Endothelial cell of umbilical vein (primary cell): Measurements from ENCODE around the gene CHRM1. TPM values are rescaled to one million over a fixed set of nuclear protein-coding genes. Genes with fewer than 3 reads are reported as not detected.
A peak's percentile ranks its signal among the peaks of the same experiment; 100 is the strongest.

Experiments
- BruUV-seq: library from RNA; stranded (reverse); fragments of 400-500 nt; replicated peaks from 2 replicates; lab custom pipeline; 2021; lab: Mats Ljungman, UMichigan
- CTCF ChIA-PET: fragments of 300-600, 350-600 bp; sonication (Branson Sonifier 250); formaldehyde crosslinking; loops from one replicate; lab custom pipeline; 2021; ENCODE audit warnings: antibody characterized with exemption, inconsistent platforms; lab: Charles Lee
- POLR2A ChIA-PET: fragments of 300-600, 350-600 bp; sonication (Branson Sonifier 250); formaldehyde crosslinking; loops from one replicate; lab custom pipeline; 2021; ENCODE audit warnings: antibody characterized with exemption, inconsistent platforms; lab: Charles Lee
- DNase-seq: peaks from one replicate; pipeline ENCODE4 v3.0.0-alpha.2; 2011; ENCODE audit warnings: low read depth, low spot score
- FAIRE-seq: peaks from 2 replicates; lab custom pipeline; 2011; peaks lifted over from hg19 to GRCh38; lab: Jason Lieb, UNC
- H2AFZ ChIP-seq: 2 replicates; pipeline ENCODE4 v1.6.0; 2012; ENCODE audit warnings: low read depth, low read length, control low read depth, inconsistent platforms
- H3K27ac ChIP-seq: 2 replicates; pipeline ENCODE4 v1.5.1; 2011; ENCODE audit warnings: low read depth, mild to moderate bottlenecking, control low read depth, low read length, moderate library complexity; ENCODE audit not compliant: insufficient read depth
- H3K27me3 ChIP-seq, 2 experiments: 2 replicates each; pipeline versions ENCODE4 v1.6.0 to v1.6.1; 2011; ENCODE audit warnings: low read length in 2 of 2, mixed read lengths in 1 of 2; ENCODE audit not compliant: control insufficient read depth in 2 of 2, insufficient read depth in 2 of 2
- H3K36me3 ChIP-seq, 2 experiments: 2 replicates in 1 of 2; 3 replicates in 1 of 2; pipeline ENCODE4 v1.5.1; 2011; ENCODE audit warnings: low read length in 2 of 2, mild to moderate bottlenecking in 1 of 2, moderate library complexity in 1 of 2; ENCODE audit not compliant: control insufficient read depth in 2 of 2, insufficient read depth in 2 of 2; ENCODE audit errors: extremely low read depth in 1 of 2
- H3K4me1 ChIP-seq: 3 replicates; pipeline ENCODE4 v1.5.1; 2011; ENCODE audit warnings: mild to moderate bottlenecking, low read length; ENCODE audit not compliant: control insufficient read depth, insufficient read depth; ENCODE audit errors: extremely low read depth
- H3K4me2 ChIP-seq: 2 replicates; pipeline ENCODE4 v1.6.1; 2011; ENCODE audit warnings: low read length, control low read depth, mixed read lengths; ENCODE audit not compliant: insufficient read depth
- H3K4me3 ChIP-seq, 3 experiments: fragments of 200-600 bp in 1 of 3; sonication (generic), shearing (Covaris generic) in 1 of 3; replicated peaks in 1 of 3; 2 replicates each; pipeline ENCODE4 v1.5.1; 2011 to 2016; ENCODE audit warnings: control low read depth in 3 of 3, low read length in 3 of 3, mild to moderate bottlenecking in 2 of 3, inconsistent platforms in 1 of 3, low read depth in 1 of 3, moderate library complexity in 1 of 3; ENCODE audit not compliant: insufficient read depth in 1 of 3
- H3K79me2 ChIP-seq: 2 replicates; pipeline ENCODE4 v1.6.0; 2012; ENCODE audit warnings: low read length, inconsistent platforms; ENCODE audit not compliant: control insufficient read depth, insufficient read depth
- H3K9ac ChIP-seq: replicated peaks from 2 replicates; pipeline ENCODE3; 2011; ENCODE audit warnings: low read length, control low read depth; ENCODE audit not compliant: insufficient read depth; ENCODE audit errors: extremely low read depth
- H3K9me1 ChIP-seq: replicated peaks from 3 replicates; pipeline ENCODE4 v1.6.0; 2011; ENCODE audit warnings: mild to moderate bottlenecking, low read length; ENCODE audit not compliant: control insufficient read depth, insufficient read depth; ENCODE audit errors: extremely low read depth
- H3K9me3 ChIP-seq: replicated peaks from 2 replicates; pipeline ENCODE4 v1.5.1; 2012; ENCODE audit warnings: low read length, inconsistent platforms; ENCODE audit not compliant: control insufficient read depth, insufficient read depth
- H4K20me1 ChIP-seq: replicated peaks from 2 replicates; pipeline ENCODE3; 2011; ENCODE audit warnings: mild to moderate bottlenecking, low read length; ENCODE audit not compliant: control insufficient read depth, insufficient read depth; ENCODE audit errors: extremely low read depth
- CTCF ChIP-seq, 2 donors: IDR thresholded peaks; 1 replicate in 1 of 2; 2 replicates in 1 of 2; pipeline ENCODE4 v1.5.1; 2011; ENCODE audit warnings: low read length in 2 of 2, mild to moderate bottlenecking in 2 of 2, moderate library complexity in 2 of 2, control low read depth in 1 of 2, inconsistent platforms in 1 of 2, low read depth in 1 of 2; ENCODE audit not compliant: insufficient read depth in 1 of 2; ENCODE audit errors: extremely low read depth in 1 of 2
- GATA2 ChIP-seq: IDR thresholded peaks from 2 replicates; pipeline ENCODE4 v1.7.0; 2011; ENCODE audit warnings: low read depth, mild to moderate bottlenecking, moderate library complexity, mixed read lengths, low read length; ENCODE audit not compliant: insufficient read length, insufficient read depth
- JUN ChIP-seq: IDR thresholded peaks from 2 replicates; pipeline ENCODE4 v1.6.1; 2011; ENCODE audit warnings: borderline replicate concordance, low read depth; ENCODE audit not compliant: insufficient read length, insufficient read depth
- MAX ChIP-seq: IDR thresholded peaks from 2 replicates; pipeline ENCODE4 v1.6.1; 2011; ENCODE audit not compliant: insufficient read depth, insufficient read length
- POLR2A ChIP-seq: IDR thresholded peaks from 2 replicates; pipeline ENCODE4 v1.6.1; 2012; ENCODE audit warnings: low read depth, mild to moderate bottlenecking, control low read depth, low read length
- POLR2AphosphoS5 ChIP-seq: IDR thresholded peaks from 2 replicates; pipeline ENCODE4 v1.6.1; 2012; ENCODE audit warnings: low read depth, mild to moderate bottlenecking, control low read depth, low read length, moderate library complexity; ENCODE audit not compliant: insufficient read depth
- dilution Hi-C: fragments of 300-500 bp; cut with MboI; formaldehyde crosslinking; loops from one replicate; pipeline ENCODE4 v1.15.0; 2019; ENCODE audit warnings: low sequenced_read_pairs; ENCODE audit not compliant: extremely low pct_ligation_motif_present
- intact Hi-C: fragments of 100-400 bp; cut with micrococcal nuclease; formaldehyde crosslinking; loops from one replicate; pipeline ENCODE4 v1.10.0; 2022
- polyA plus RNA-seq, 4 experiments: library from polyadenylated mRNA; depleted of rRNA in 3 of 4; stranded (reverse) in 3 of 4; unstranded in 1 of 4; fragments of >200 nt; gene quantifications; 2 replicates each; pipeline versions ENCODE4 v1.2.1 to v1.2.3, GENCODE V29; 2011 to 2012; ENCODE audit warnings: missing spikeins in 1 of 4
- total RNA-seq: library from RNA; stranded (reverse); gene quantifications from 2 replicates; pipeline ENCODE4 v1.2.3, GENCODE V29; 2021

Gene CHRM1
- total and polyA plus RNA-seq, 2 donors (not counting 3 experiments of a cell fraction or from before 2014, with no cell fraction given): not detected

GRCh38 chr11:62880803-62881578 lies 40.2 kb downstream of the CHRM1 start, which contains the start of gene SLC3A2:
SLC3A2 (plus strand) TSS chr11:62880896; CDS start chr11:62881024, 128 bp downstream.
- dilution Hi-C loops: no loop called here
- H3K79me2 ChIP-seq: peaks cover 51% of the 10 kb centered on the region
- ChIA-PET CTCF (interaction anchor here (0.6 to 1.7 kb wide), 20 partner anchors 9 to 289 kb away, joined by 3 to 36 read pairs (median 3); partner anchors contain the start of genes HNRNPUL2, STX5, TMEM179B and TTC9C), POLR2A (interaction anchor here (0.7 to 2.3 kb wide), 15 partner anchors 9 to 153 kb away, joined by 3 to 25 read pairs (median 6); partner anchors contain the start of genes HNRNPUL2, TAF6L and TMEM179B)
- peak within 1 kb of the TSS; percentile 100 for H3K9ac ChIP-seq
- BruUV-seq: TSS peak; percentile 68
- no peaks in the 10 kb centered on the region for H3K9me1 ChIP-seq
- H4K20me1 ChIP-seq: peaks cover 5% of the 10 kb centered on the region
- H3K9me3 ChIP-seq: no peaks in the 10 kb centered on the region
- H3K27me3 ChIP-seq: no peaks in the 10 kb centered on the region
- H3K4me3 ChIP-seq: peak within 1 kb of the TSS; percentile 75 to 100 (median 95)
- TF ChIP-seq JUN (no peak), MAX (no peak), POLR2AphosphoS5 (peak; percentile 99), CTCF (IDR thresholded peaks at IDR 0.05; ENCODE audit: extremely low read depth in 1 of 2, insufficient read depth in 1 of 2, low read depth in 1 of 2, low read length in 2 of 2) (peak; percentile 63 to 89), POLR2A (peak; percentile 99), GATA2 (no peak)
- DNase-seq (peak; percentile 91), FAIRE-seq (peak; percentile 91)
- intact Hi-C loops: loop anchor here (1.0 to 5.0 kb wide), 6 partner anchors 26 to 484 kb away; partner anchors contain the start of genes HNRNPUL2, TAF6L, TMEM179B and TTC9C
- peaks cover 20 to 26% of the 10 kb centered on the region in 2 experiments for H3K36me3 ChIP-seq
- peak within 1 kb of the TSS; percentile 100 for H3K27ac ChIP-seq
- H3K4me2 ChIP-seq: peak within 1 kb of the TSS; percentile 94
- H3K4me1 ChIP-seq: peaks cover 45% of the 10 kb centered on the region
- peak within 1 kb of the TSS; percentile 39 for H2AFZ ChIP-seq
